Mammary epithelial cell (primary cell): ENCODE data around the gene CH25H.
"Not testable (repeated sequence)": the region's sequence is repeated elsewhere in the genome, so short reads cannot be mapped to it uniquely, and the experiment has no call there.

Experiments used
- EZH2 ChIP-seq: IDR thresholded peaks from 2 replicates; pipeline ENCODE4 v1.6.1; 2012; ENCODE audit warnings: low read length, inconsistent platforms, borderline replicate concordance
- TF ChIP-seq, protein P1 (sequence below), 2 donors: IDR thresholded peaks in 1 of 2; conservative IDR thresholded peaks in 1 of 2; 2 replicates each; pipeline ENCODE4 v1.5.1; 2011 to 2012; ENCODE audit warnings: inconsistent platforms in 2 of 2, low read length in 2 of 2, mild to moderate bottlenecking in 2 of 2, control low read depth in 1 of 2, low read depth in 1 of 2; ENCODE audit not compliant: insufficient read depth in 1 of 2; ENCODE audit errors: extremely low read depth in 1 of 2

- not testable (repeated sequence) for TF ChIP-seq EZH2
- TF ChIP-seq, protein P1, sequence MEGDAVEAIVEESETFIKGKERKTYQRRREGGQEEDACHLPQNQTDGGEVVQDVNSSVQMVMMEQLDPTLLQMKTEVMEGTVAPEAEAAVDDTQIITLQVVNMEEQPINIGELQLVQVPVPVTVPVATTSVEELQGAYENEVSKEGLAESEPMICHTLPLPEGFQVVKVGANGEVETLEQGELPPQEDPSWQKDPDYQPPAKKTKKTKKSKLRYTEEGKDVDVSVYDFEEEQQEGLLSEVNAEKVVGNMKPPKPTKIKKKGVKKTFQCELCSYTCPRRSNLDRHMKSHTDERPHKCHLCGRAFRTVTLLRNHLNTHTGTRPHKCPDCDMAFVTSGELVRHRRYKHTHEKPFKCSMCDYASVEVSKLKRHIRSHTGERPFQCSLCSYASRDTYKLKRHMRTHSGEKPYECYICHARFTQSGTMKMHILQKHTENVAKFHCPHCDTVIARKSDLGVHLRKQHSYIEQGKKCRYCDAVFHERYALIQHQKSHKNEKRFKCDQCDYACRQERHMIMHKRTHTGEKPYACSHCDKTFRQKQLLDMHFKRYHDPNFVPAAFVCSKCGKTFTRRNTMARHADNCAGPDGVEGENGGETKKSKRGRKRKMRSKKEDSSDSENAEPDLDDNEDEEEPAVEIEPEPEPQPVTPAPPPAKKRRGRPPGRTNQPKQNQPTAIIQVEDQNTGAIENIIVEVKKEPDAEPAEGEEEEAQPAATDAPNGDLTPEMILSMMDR (conservative IDR thresholded peaks at IDR 0.05 in 1 of 2, IDR thresholded peaks at IDR 0.05 in 1 of 2; ENCODE audit: extremely low read depth in 1 of 2, insufficient read depth in 1 of 2, low read depth in 1 of 2, low read length in 2 of 2), result not testable (repeated sequence)
These were observed 48.0 kb upstream of the CH25H start for GRCh38 chr10:89255091-89255579.
